Mucosa of stomach (tissue), 1 donor: ENCODE results near the gene SLC1A7.
"Not testable (repeated sequence)": the region's sequence is repeated elsewhere in the genome, so short reads cannot be mapped to it uniquely, and the experiment has no call there.

Source experiments
- H3K27me3 ChIP-seq: one replicate; pipeline ENCODE4 v1.7.0; 2013; ENCODE audit warnings: mild to moderate bottlenecking, low read length; ENCODE audit not compliant: control insufficient read depth, insufficient read depth
- H3K36me3 ChIP-seq: one replicate; pipeline ENCODE4 v1.7.0; 2013; ENCODE audit warnings: low read length; ENCODE audit not compliant: control insufficient read depth, insufficient read depth
- H3K4me1 ChIP-seq: one replicate; pipeline ENCODE4 v1.7.0; 2013; ENCODE audit warnings: mild to moderate bottlenecking, low read length; ENCODE audit not compliant: control insufficient read depth, insufficient read depth
- H3K4me3 ChIP-seq: one replicate; pipeline ENCODE4 v1.7.0; 2013; ENCODE audit warnings: low read length
- H3K9ac ChIP-seq: one replicate; pipeline ENCODE4 v1.7.0; 2013; ENCODE audit warnings: mild to moderate bottlenecking, low read length, moderate library complexity
- H3K9me3 ChIP-seq: one replicate; pipeline ENCODE4 v1.7.0; 2013; ENCODE audit warnings: mild to moderate bottlenecking, low read length, moderate library complexity; ENCODE audit not compliant: control insufficient read depth
- donor health status: Pancreatic carcinoma.

SLC1A7 gene

DNA sequence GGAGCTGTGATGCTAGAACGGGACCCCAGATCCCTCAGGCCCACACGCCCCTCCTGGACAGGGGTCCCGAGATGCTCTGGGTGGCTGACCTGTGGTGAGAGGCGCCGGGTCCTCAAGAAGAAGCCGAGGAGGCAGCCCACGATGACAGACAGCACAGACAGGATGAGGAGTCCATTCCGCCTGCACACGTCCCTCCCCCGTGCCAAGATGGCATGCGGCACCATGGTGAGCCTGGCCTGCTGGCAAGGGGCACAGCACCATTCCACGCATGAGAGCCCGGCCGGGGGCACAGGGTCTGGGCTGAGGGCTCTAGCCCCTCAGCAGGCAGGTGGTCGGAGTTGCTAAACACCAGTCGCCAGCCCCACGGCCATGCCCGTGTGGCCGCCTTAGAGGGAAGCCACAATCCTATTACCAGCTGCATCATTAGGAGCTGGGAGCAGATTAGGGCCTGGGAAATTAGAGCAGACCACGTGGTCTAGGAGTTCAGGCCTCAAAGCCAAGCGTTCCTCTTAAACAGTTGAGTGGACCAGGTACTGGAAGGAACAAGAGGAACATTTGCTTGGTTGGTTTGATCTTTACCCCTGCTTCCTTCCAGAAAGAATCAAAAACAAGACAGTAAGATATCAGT, at the start of gene SLC1A7:
SLC1A7 (minus strand) TSS at position 413 of the 628 bp plus-strand sequence; CDS start at position 224, 189 bp downstream.
- H3K27me3 ChIP-seq, result no peaks in the 10 kb centered on the region
- H3K4me3 ChIP-seq, result no peak within 1 kb of the TSS
- H3K9me3 ChIP-seq, result no peaks in the 10 kb centered on the region
- H3K36me3 ChIP-seq, result no peaks in the 10 kb centered on the region
- peaks cover 33% of the 10 kb centered on the region for H3K4me1 ChIP-seq
- H3K9ac ChIP-seq, result no peak within 1 kb of the TSS

DNA sequence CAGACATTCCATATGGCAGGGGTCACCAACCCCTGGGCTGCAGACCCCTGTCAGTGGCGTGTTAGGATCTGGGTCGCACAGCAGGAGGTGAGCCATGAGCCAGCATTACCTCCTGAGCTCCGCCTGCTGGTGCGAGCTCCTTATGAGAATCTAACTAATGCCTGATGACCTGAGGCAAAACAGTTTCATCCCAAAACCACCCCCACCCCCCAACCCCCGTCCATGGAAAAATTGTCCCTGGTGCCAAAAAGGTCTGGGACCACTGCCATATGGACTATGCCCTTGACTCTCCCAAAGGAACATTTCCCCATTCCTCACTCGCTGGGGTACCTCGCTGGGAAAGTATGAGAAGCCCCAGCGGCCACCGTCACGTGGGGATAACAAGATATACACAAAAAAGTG, 47.8 kb upstream of the SLC1A7 start:
- no peak overlapping the region for H3K9ac ChIP-seq

GRCh38 chr1:53189061-53189460, 46.6 kb upstream of the SLC1A7 start:
- no peak overlapping the region for H3K9ac ChIP-seq
- H3K4me3 ChIP-seq, result no peak overlapping the region
- peaks cover 15% of the 10 kb centered on the region for H3K4me1 ChIP-seq

More for the DNA sequence above, 47.8 kb upstream of the SLC1A7 start:
- Histone ChIP-seq H3K9me3 (no peaks in the 10 kb centered on the region), H3K4me1 (peaks cover 3% of the 10 kb centered on the region), H3K36me3 (no peaks in the 10 kb centered on the region), H3K27me3 (no peaks in the 10 kb centered on the region), H3K4me3 (no peak overlapping the region)

GRCh38 chr1:53188099-53188498, 45.7 kb upstream of the SLC1A7 start:
- Histone ChIP-seq H3K9ac (no peak overlapping the region), H3K9me3 (no peaks in the 10 kb centered on the region), H3K36me3 (no peaks in the 10 kb centered on the region)

More at GRCh38 chr1:53189061-53189460, 46.6 kb upstream of the SLC1A7 start:
- H3K9me3 ChIP-seq, result no peaks in the 10 kb centered on the region
- H3K36me3 ChIP-seq, result no peaks in the 10 kb centered on the region
- H3K27me3 ChIP-seq, result no peaks in the 10 kb centered on the region

GRCh38 chr1:53187401-53187800, 45.0 kb upstream of the SLC1A7 start:
- peaks cover 32% of the 10 kb centered on the region for H3K4me1 ChIP-seq
- H3K9ac ChIP-seq, result no peak overlapping the region
- no peaks in the 10 kb centered on the region for H3K27me3 ChIP-seq
- H3K9me3 ChIP-seq, result no peaks in the 10 kb centered on the region
- no peak overlapping the region for H3K4me3 ChIP-seq
- H3K36me3 ChIP-seq, result no peaks in the 10 kb centered on the region

More at GRCh38 chr1:53188099-53188498, 45.7 kb upstream of the SLC1A7 start:
- H3K27me3 ChIP-seq, result no peaks in the 10 kb centered on the region
- H3K4me3 ChIP-seq, result no peak overlapping the region
- H3K4me1 ChIP-seq, result peaks cover 25% of the 10 kb centered on the region

- H3K36me3 ChIP-seq, result no peaks in the 10 kb centered on the region
- H3K27me3 ChIP-seq, result no peaks in the 10 kb centered on the region
- no peak overlapping the region for H3K9ac ChIP-seq
- H3K4me1 ChIP-seq, result peaks cover 39% of the 10 kb centered on the region
- no peak overlapping the region for H3K4me3 ChIP-seq
- H3K9me3 ChIP-seq, result no peaks in the 10 kb centered on the region
These were observed 44.1 kb upstream of the SLC1A7 start for GRCh38 chr1:53186533-53186932.

GRCh38 chr1:53185955-53186297, 43.5 kb upstream of the SLC1A7 start:
- not testable (repeated sequence) for H3K9ac ChIP-seq, H3K27me3 ChIP-seq, H3K9me3 ChIP-seq, H3K4me3 ChIP-seq, H3K36me3 ChIP-seq
- H3K4me1 ChIP-seq, result peaks cover 42% of the 10 kb centered on the region

DNA sequence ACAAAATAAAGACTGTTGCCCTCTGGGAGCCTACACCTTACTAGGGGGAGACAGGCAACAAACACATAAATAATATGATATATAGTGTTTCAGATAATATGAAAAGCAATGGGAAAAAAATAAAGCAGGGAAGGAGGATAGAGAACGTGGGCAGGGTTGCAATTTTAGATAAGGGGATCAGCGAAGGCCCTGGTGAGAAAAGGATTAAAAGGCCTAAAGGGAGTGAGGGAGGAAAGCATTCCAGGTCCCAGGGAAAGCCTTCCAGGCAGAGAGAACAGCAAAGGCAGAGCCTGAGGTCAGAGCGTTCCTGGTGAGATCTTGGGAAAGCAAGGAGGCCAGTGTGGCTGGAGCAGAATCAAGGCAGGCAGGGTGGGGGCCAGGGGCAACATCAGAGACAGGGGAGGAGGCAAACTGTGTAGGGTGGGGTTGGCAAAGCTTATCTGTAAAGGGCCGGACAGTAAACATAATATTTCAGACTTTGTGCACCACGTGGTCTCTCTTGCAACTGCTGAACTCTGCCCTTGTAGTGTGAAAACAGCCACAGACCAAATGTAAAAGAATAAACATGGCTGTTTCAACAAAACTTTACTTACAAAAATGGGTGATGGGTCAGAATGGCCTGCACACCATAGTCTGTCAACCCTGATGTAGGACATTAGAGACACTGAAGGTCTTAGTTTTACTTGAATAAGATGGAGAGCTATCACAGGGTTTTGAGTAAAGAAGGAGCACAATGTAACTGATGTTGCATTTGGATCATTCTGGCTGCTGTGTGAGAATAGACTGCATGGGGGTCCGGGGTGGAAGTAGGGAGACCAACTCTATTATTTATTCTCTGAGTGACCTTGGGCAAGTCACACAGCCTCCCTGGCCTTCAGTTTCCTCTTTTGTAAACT, 40.9 kb upstream of the SLC1A7 start:
- peaks cover 42% of the 10 kb centered on the region for H3K4me1 ChIP-seq
- H3K27me3 ChIP-seq, result no peaks in the 10 kb centered on the region
- no peaks in the 10 kb centered on the region for H3K9me3 ChIP-seq
- no peaks in the 10 kb centered on the region for H3K36me3 ChIP-seq
- no peak overlapping the region for H3K4me3 ChIP-seq
- no peak overlapping the region for H3K9ac ChIP-seq

DNA sequence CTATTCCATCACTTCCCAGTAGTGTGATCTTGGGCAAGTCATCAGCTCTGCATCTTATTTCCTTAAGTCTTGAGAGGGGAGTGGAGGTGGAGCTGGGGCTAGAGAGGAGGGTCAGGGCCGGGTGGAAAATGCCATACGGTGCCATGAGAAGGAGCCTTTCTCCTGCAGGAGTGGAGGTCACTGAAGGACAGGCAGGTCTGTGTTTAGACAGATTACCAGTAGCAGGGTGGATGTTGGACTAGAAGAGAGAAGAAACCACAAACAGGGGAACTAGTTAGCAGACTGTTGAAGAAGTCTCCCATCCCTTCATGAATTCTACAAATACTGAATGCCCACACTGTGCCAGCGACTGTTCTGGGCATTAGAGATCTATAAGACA, 40.3 kb upstream of the SLC1A7 start:
- peaks cover 43% of the 10 kb centered on the region for H3K4me1 ChIP-seq
- H3K9me3 ChIP-seq, result no peaks in the 10 kb centered on the region
- H3K36me3 ChIP-seq, result no peaks in the 10 kb centered on the region
- H3K4me3 ChIP-seq, result no peak overlapping the region
- no peaks in the 10 kb centered on the region for H3K27me3 ChIP-seq
- H3K9ac ChIP-seq, result no peak overlapping the region

DNA sequence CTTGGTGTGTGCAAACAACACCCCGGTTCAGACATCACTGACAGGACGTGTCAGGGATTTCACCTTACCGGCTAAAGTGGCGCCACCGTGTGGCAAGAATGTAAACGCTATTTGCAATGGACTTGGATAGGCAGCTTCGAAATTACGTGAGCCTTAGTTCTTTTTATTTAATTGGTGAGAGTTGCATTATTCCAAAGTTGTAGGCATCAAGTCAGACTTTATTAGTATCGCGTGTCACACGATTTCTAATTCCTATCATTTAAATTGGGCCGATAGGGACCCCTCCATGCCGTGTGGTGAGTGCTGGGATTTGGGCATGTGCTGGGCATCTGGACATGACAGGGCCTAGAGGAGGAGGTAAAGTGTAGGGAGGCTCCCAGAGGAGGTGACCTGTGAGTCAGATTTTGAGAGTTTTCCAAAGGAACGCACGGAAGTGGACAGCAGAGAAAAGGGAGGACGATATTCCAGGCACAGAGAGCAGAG, 39.7 kb upstream of the SLC1A7 start:
- Histone ChIP-seq H3K27me3 (no peaks in the 10 kb centered on the region), H3K4me1 (peaks cover 48% of the 10 kb centered on the region), H3K36me3 (no peaks in the 10 kb centered on the region), H3K4me3 (no peak overlapping the region), H3K9me3 (no peaks in the 10 kb centered on the region), H3K9ac (no peak overlapping the region)

DNA sequence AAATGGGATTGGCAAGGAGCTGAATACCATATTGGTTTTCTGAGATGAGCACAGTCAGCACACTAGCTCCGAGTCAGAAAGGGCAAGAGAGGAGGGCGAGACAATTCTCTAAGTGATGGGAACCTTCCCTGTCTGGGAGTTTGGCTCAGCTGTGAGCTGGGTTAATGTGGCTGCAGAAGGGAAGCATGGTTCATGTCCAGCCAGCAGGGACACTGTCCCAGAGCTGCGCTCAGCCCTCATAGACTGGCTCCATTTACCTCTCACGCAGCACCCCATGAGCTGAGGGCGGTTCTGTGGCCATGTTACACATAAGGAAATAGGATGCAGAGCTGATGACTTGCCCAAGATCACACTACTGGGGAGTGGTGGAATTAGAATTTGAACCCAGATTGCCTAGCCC, 38.5 kb upstream of the SLC1A7 start:
- no peaks in the 10 kb centered on the region for H3K27me3 ChIP-seq
- H3K4me1 ChIP-seq, result peaks cover 59% of the 10 kb centered on the region
- no peak overlapping the region for H3K9ac ChIP-seq
- no peaks in the 10 kb centered on the region for H3K9me3 ChIP-seq
- H3K36me3 ChIP-seq, result no peaks in the 10 kb centered on the region
- no peak overlapping the region for H3K4me3 ChIP-seq

DNA sequence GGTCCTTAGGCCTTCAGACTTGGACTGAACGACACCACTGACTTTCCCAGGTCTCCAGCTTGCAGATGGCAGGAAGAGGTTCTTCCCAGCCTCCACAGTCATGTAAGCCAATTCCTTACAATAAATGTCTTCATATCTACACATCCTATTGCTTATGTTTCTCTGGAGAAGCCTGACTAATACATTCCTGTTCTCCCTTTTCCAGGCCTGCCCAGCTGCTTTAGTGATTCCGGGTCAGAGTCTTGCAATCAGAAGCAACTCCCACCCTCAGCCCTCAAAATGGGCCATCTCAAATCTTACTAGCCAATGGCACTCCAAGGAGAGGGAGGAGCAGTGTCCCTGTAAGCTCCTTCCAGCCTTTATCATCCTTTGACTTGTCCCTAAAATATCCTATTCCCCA, 37.8 kb upstream of the SLC1A7 start:
- Histone ChIP-seq H3K4me1 (peaks cover 62% of the 10 kb centered on the region), H3K4me3 (no peak overlapping the region), H3K27me3 (no peaks in the 10 kb centered on the region), H3K9me3 (no peaks in the 10 kb centered on the region), H3K36me3 (no peaks in the 10 kb centered on the region), H3K9ac (no peak overlapping the region)
